Breast epithelium (tissue), 3 donors: Measurements from ENCODE around the gene NAGPA.

Experiments used
- CTCF ChIP-seq, 3 donors: fragments of 450-650 bp; IDR thresholded peaks; one replicate each; pipeline ENCODE4 v1.5.1; 2016 to 2017; ENCODE audit warnings: antibody characterized with exemption in 3 of 3, mild to moderate bottlenecking in 3 of 3, moderate library complexity in 3 of 3
- POLR2A ChIP-seq: fragments of 450-650 bp; IDR thresholded peaks from one replicate; pipeline ENCODE4 v1.6.1; 2016; ENCODE audit warnings: antibody characterized with exemption, mild to moderate bottlenecking, moderate library complexity
- POLR2AphosphoS5 ChIP-seq, 3 donors: sonication (generic); formaldehyde crosslinking; IDR thresholded peaks; one replicate each; pipeline ENCODE4 v1.6.1; 2017; ENCODE audit warnings: antibody characterized with exemption in 3 of 3

- TF ChIP-seq CTCF (IDR thresholded peaks at IDR 0.05) (no peak), POLR2A (no peak), POLR2AphosphoS5 (IDR thresholded peaks at IDR 0.05) (no peak)
Observed at GRCh38 chr16:5054876-5055865, 21.4 kb upstream of the NAGPA start.
